M059J (cell line): ENCODE measurements around the gene KIF25. TPM values are rescaled to one million over a fixed set of nuclear protein-coding genes. Genes with fewer than 3 reads are reported as not detected.
A peak's percentile ranks its signal among the peaks of the same experiment; 100 is the strongest.
"Not testable (repeated sequence)": the region's sequence is repeated elsewhere in the genome, so short reads cannot be mapped to it uniquely, and the experiment has no call there.

Experiments
- DNase-seq: peaks from one replicate; pipeline ENCODE4 v3.0.0-alpha.2; 2012; ENCODE audit warnings: low read depth
- total RNA-seq: library from RNA; depleted of rRNA; stranded (reverse); fragments of >200 nt; shearing (Covaris generic); gene quantifications from 2 replicates; pipeline ENCODE4 v1.2.3, GENCODE V29; 2014

Gene KIF25
- total RNA-seq, 1 experiment from 2014 or later = not detected

- no peak for DNase-seq
These were observed 22.0 kb upstream of the KIF25 start for GRCh38 chr6:167975458-167975857.

GRCh38 chr6:167976116-167976657 is 21.3 kb upstream of the KIF25 start:
- not testable (repeated sequence) for DNase-seq

- DNase-seq = no peak
These were observed 20.8 kb upstream of the KIF25 start for GRCh38 chr6:167976708-167977107.

- DNase-seq = no peak
These were observed 19.6 kb upstream of the KIF25 start for GRCh38 chr6:167977717-167978467.

- no peak for DNase-seq
These were observed 18.9 kb upstream of the KIF25 start for GRCh38 chr6:167978607-167979006.

- DNase-seq = no peak
These were observed 17.9 kb upstream of the KIF25 start for GRCh38 chr6:167979436-167980139.

GRCh38 chr6:167980911-167981580 is 16.4 kb upstream of the KIF25 start:
- DNase-seq = no peak

- peak; percentile 15 for DNase-seq
These were observed 15.5 kb upstream of the KIF25 start for GRCh38 chr6:167981916-167982462.

- DNase-seq = no peak
These were observed 13.2 kb upstream of the KIF25 start for GRCh38 chr6:167984144-167984719.

- no peak for DNase-seq
These were observed 12.4 kb upstream of the KIF25 start for GRCh38 chr6:167984876-167985604.

- DNase-seq = no peak
These were observed 11.4 kb upstream of the KIF25 start for GRCh38 chr6:167985911-167986595.

GRCh38 chr6:167987396-167988153 is 9.9 kb upstream of the KIF25 start:
- DNase-seq = no peak

GRCh38 chr6:167988154-167988495 is 9.3 kb upstream of the KIF25 start:
- no peak for DNase-seq

GRCh38 chr6:167988945-167989841 is 8.3 kb upstream of the KIF25 start:
- no peak for DNase-seq

- DNase-seq = no peak
These were observed 7.2 kb upstream of the KIF25 start for GRCh38 chr6:167990016-167990945.

- DNase-seq = no peak
These were observed 4.3 kb upstream of the KIF25 start for GRCh38 chr6:167993169-167993568.

GRCh38 chr6:167993831-167994230 is 3.6 kb upstream of the KIF25 start:
- DNase-seq = no peak

- no peak for DNase-seq
These were observed 2.2 kb upstream of the KIF25 start for GRCh38 chr6:167995302-167995701.
